IPS-20b (cell line): ENCODE measurements around the gene LCAT.
A peak's percentile ranks its signal among the peaks of the same experiment; 100 is the strongest.
"Not testable (repeated sequence)": the region's sequence is repeated elsewhere in the genome, so short reads cannot be mapped to it uniquely, and the experiment has no call there.

Source experiments
- H3K27ac ChIP-seq: one replicate; pipeline ENCODE4 v1.5.1; 2013; ENCODE audit warnings: low read length
- H3K27me3 ChIP-seq: 2 replicates; pipeline ENCODE4 v1.6.1; 2013; ENCODE audit warnings: mild to moderate bottlenecking, low read length, inconsistent platforms; ENCODE audit not compliant: insufficient read depth
- H3K36me3 ChIP-seq: 2 replicates; pipeline ENCODE4 v1.6.1; 2013; ENCODE audit warnings: low read depth, mild to moderate bottlenecking, inconsistent platforms, low read length, moderate library complexity; ENCODE audit not compliant: insufficient read depth
- H3K4me1 ChIP-seq: 2 replicates; pipeline ENCODE4 v1.6.1; 2013; ENCODE audit warnings: mild to moderate bottlenecking, control low read depth, inconsistent platforms, low read length, moderate library complexity; ENCODE audit not compliant: insufficient read depth
- H3K4me3 ChIP-seq: 2 replicates; pipeline ENCODE4 v1.5.1; 2013; ENCODE audit warnings: mild to moderate bottlenecking, low read length, inconsistent platforms
- H3K9ac ChIP-seq: 2 replicates; pipeline ENCODE4 v1.6.1; 2013; ENCODE audit warnings: low read depth, mild to moderate bottlenecking, inconsistent platforms, low read length, moderate library complexity
- H3K9me3 ChIP-seq: 2 replicates; pipeline ENCODE4 v1.6.1; 2013; ENCODE audit warnings: mild to moderate bottlenecking, low read depth, low read length, inconsistent platforms; ENCODE audit not compliant: insufficient read depth

Gene LCAT

DNA sequence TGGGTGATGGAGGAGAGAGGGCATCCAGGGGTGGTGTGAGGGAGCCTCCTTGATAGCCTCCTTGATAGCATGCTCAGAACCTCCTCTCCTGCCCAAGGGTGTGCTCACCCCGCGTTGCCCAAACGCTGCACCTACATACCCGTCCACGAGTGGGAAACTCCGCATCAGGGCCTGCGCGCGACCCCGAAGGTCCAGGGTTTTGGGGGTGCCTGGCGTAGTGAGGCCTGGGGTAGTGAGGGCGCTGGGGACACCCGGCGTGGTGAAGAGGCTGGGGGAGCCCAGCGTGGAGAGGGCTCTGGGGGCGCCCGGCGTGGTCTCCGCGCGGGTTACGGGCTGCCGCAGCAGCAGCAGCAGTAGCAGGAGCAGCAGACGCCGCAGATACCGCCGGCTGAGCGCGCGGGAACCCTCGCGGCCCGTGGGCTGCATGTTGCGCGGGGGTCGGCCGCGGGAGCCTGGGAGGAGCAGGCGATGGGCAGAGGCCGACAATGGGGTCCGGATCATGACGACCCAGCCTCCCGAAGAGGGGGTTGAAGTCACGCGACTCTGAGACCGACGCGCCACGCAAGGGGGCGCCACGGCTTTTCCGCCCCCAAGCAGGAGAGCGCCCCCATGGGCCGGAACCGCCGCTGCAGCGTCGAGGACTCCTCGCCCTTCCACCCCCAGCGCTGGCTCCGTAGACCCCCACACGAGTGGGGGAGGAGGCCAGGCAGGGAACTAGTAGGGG is 36.2 kb upstream of the LCAT start, which contains the start of gene DPEP3:
Gene DPEP3, minus strand, starts transcription at position 545 of the 724 bp plus-strand sequence. Its CDS starts 119 bp downstream, at position 426.
- H3K27me3 ChIP-seq, result peaks cover 13% of the 10 kb centered on the region
- H3K36me3 ChIP-seq, result no peaks in the 10 kb centered on the region
- H3K9ac ChIP-seq, result no peak within 1 kb of the TSS
- no peaks in the 10 kb centered on the region for H3K9me3 ChIP-seq
- no peaks in the 10 kb centered on the region for H3K4me1 ChIP-seq
- H3K27ac ChIP-seq, result no peak within 1 kb of the TSS
- no peak within 1 kb of the TSS for H3K4me3 ChIP-seq

DNA sequence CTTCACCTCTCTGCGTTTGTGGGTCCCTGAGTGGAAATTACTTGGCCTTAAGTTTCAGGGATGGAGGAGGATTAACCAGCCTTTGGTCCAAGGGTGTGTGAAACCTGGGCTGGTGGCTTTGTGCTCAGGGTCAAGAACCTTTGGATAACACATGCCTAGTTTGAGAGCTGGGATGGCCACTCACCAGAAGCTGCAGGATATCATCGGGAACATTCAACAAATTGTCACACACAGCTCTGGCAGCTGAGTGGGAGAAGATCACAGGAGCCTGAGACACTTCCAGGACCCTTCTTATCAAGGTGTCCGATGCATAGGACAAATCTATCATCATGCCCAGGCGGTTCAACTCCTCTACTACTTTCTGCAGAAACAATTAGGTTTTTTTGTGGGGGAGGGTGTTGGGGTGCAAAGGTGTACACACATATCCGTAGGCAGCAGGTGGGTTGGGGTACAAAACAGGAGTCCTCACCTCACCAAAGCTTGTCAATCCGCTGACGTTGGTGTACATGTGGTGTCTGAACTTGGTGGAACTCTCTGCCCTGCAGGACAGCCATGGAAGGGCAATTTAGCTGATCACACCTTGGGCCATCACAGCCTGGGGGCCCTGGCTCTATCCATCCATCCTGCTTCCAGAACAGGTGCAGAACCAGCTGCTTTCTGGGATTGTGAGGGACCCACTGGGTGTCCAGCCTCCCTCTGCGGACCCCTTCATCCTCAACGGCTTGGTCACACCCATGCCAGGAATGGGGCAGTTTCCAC is 33.7 kb upstream of the LCAT start:
- Histone ChIP-seq H3K4me1 (no peaks in the 10 kb centered on the region), H3K9ac (no peak overlapping the region), H3K9me3 (no peaks in the 10 kb centered on the region), H3K27ac (no peak overlapping the region), H3K4me3 (no peak overlapping the region), H3K36me3 (no peaks in the 10 kb centered on the region), H3K27me3 (peaks cover 13% of the 10 kb centered on the region)

DNA sequence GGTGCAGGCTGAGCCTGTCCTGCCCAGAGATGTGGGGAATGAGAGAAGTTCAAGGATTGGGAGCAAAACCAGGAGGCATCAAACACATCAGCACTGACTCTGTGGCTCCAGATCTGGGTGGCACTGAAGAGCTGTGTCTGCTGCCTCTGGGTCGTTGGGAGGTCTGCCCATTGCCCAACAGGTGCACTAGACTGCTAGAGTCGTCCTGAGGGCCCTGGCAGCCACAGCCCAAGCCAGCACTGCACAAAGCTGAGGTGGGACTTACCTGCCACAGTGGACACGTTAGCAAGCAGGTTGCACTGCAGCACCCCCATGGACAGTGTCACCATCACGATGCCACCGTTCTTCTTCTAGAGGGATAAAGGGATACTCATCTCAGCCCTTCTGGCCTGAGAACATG is 33.1 kb upstream of the LCAT start:
- H3K4me3 ChIP-seq, result no peak overlapping the region
- H3K27ac ChIP-seq, result no peak overlapping the region
- no peak overlapping the region for H3K9ac ChIP-seq
- H3K27me3 ChIP-seq, result peaks cover 13% of the 10 kb centered on the region
- no peaks in the 10 kb centered on the region for H3K36me3 ChIP-seq
- H3K4me1 ChIP-seq, result no peaks in the 10 kb centered on the region
- H3K9me3 ChIP-seq, result no peaks in the 10 kb centered on the region

DNA sequence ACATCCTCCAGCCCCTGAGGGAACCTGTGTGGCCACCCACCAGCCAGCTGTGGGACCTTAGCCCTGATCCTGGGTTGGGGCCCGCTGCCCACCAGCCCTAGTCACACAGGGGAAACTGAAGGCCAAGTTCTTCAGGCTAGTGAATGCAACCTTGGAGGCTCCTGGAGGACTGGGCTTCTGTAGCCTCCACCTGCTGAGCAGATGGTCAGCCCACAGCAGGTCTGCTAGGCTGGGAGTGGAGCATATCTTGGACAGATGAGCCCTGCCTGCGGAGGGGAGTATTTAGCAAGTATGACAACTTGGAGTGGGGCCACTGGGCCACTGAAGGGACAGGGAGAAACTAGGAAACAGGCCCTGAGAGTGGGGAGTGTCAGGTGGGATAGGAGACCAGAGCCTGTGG is 32.3 kb upstream of the LCAT start:
- Histone ChIP-seq H3K27ac (no peak overlapping the region), H3K27me3 (peaks cover 13% of the 10 kb centered on the region), H3K36me3 (no peaks in the 10 kb centered on the region), H3K4me3 (no peak overlapping the region), H3K9ac (no peak overlapping the region), H3K9me3 (no peaks in the 10 kb centered on the region), H3K4me1 (no peaks in the 10 kb centered on the region)

DNA sequence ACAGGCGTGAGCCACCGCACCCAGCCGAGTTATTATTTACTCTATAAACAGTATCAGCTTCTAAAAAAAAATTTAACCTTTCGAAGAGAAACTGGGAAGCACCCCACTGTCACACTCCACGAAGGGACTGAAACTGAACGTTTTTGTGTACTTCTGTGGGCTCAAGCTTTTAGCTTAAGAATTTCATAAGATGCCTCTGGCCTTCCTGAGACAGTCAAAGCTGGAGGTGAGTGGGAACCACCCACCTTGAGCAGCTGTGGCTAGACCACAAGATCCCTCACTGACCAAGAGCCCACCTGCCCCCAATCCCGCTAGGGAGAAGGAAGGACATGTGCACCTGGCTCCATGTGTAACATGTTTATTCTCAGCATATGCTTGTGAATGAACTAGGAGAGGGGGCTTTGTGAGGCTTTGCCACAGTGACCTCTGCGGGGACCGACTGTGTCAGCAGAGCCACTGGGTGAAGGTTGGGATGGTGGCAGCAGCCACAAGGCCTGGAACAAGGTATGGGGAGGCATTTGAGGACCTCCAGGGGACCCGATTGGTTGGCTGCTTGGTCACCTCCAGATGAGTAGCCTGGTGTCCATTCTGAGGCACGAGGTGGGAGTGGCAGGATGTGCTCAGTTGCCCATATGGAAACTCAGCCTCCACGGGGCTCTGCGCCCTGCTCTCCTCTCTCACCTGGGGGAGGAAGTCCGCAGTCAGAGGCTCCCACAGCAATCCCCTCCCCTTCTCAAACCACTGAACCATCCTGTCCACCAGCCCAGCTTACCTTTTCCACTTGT is 31.6 kb upstream of the LCAT start:
- no peaks in the 10 kb centered on the region for H3K4me1 ChIP-seq
- H3K27me3 ChIP-seq, result peaks cover 13% of the 10 kb centered on the region
- no peak overlapping the region for H3K27ac ChIP-seq
- H3K4me3 ChIP-seq, result no peak overlapping the region
- H3K36me3 ChIP-seq, result no peaks in the 10 kb centered on the region
- no peaks in the 10 kb centered on the region for H3K9me3 ChIP-seq
- H3K9ac ChIP-seq, result no peak overlapping the region

DNA sequence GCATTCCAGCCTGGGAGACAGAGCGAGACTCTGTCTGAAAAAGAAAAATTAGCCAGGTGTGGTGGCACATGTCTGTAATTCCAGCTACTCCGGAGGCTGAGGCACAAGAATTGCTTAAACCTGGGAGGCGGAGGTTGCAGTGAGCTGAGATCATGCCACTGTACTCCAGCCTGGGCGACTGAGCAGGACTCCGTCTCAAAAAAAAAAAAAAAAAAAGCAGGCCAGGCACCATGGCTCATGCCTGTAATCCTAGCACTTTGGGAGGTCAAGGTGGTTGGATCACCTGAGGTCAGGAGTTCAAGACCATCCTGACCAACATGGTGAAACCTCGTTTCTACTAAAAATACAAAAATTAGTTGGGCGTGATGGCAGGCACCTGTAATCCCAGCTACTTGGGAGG is 28.4 kb upstream of the LCAT start:
- H3K4me1 ChIP-seq, H3K36me3 ChIP-seq, H3K4me3 ChIP-seq, H3K9me3 ChIP-seq, H3K9ac ChIP-seq, H3K27ac ChIP-seq: not testable (repeated sequence)
- H3K27me3 ChIP-seq, result peaks cover 11% of the 10 kb centered on the region; the same call in 1 of the 2 replicates

DNA sequence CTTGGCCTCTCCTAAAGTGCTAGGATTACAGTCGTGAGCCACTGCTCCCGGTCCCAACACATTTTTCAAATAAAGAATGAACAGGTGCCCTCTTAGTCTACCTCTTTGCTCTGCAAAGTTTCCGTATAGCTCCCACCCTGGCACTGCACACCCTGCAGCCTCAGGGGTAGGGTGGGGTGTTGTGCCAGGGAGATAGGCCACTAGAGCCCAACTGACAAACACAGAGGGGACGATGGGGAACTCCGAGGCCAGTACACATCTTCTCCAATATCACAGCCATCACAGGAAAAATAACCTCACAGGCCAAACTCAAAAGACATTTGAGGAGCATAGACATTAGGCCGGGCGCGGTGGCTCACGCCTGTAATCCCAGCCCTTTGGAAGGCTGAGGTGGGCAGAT is 27.2 kb upstream of the LCAT start:
- Histone ChIP-seq H3K4me1 (peaks cover 13% of the 10 kb centered on the region), H3K27ac (no peak overlapping the region)

DNA sequence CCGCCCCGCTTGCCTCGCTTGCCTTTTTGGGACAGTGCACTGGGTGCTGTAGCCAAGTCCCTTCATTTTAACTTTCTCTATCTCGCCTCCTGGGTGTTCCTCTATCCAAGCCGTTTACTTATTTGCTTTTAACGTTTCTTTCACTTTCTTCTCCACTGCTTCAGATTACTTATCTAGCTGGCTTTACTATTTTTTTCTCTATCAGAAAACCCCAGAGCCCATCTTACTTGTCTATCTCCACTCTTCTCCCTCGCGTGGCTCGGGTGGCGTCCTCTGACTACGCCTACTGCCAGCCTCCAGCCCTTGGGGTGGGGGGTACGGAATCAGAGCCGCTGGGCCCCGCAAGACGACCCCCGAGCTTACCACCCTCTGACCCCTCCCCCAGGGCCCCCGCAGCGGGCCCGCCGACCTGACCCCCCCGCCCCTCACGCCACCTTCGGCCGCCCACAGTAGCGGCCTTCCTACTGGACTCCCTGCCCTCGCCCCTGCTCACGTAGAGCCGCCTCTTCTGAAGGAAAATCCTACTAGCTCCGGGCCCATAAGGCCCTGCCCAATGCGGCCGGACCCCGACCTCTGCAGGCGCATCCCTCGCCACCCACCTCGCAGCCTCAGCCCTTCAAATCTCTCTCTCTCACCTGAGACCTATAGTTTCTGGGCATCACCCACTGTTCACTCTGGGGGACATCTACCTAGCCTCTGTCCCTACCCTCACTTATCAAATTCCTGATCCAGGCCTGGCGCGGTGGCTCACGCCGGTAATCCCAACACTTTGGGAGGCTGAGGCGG is 25.5 kb upstream of the LCAT start:
- no peaks in the 10 kb centered on the region for H3K36me3 ChIP-seq
- peaks cover 8% of the 10 kb centered on the region; the same call in 1 of the 2 replicates for H3K27me3 ChIP-seq
- peak overlapping the region; percentile 72; the same call in 1 of the 2 replicates for H3K4me3 ChIP-seq
- peak overlapping the region; percentile 45; the same call in 1 of the 2 replicates for H3K9ac ChIP-seq
- peaks cover 18% of the 10 kb centered on the region for H3K4me1 ChIP-seq
- no peak overlapping the region for H3K27ac ChIP-seq
- H3K9me3 ChIP-seq, result no peaks in the 10 kb centered on the region

More for the DNA sequence above, 27.2 kb upstream of the LCAT start:
- Histone ChIP-seq H3K36me3 (no peaks in the 10 kb centered on the region), H3K9ac (no peak overlapping the region), H3K9me3 (no peaks in the 10 kb centered on the region), H3K4me3 (no peak overlapping the region), H3K27me3 (peaks cover 8% of the 10 kb centered on the region; the same call in 1 of the 2 replicates)

DNA sequence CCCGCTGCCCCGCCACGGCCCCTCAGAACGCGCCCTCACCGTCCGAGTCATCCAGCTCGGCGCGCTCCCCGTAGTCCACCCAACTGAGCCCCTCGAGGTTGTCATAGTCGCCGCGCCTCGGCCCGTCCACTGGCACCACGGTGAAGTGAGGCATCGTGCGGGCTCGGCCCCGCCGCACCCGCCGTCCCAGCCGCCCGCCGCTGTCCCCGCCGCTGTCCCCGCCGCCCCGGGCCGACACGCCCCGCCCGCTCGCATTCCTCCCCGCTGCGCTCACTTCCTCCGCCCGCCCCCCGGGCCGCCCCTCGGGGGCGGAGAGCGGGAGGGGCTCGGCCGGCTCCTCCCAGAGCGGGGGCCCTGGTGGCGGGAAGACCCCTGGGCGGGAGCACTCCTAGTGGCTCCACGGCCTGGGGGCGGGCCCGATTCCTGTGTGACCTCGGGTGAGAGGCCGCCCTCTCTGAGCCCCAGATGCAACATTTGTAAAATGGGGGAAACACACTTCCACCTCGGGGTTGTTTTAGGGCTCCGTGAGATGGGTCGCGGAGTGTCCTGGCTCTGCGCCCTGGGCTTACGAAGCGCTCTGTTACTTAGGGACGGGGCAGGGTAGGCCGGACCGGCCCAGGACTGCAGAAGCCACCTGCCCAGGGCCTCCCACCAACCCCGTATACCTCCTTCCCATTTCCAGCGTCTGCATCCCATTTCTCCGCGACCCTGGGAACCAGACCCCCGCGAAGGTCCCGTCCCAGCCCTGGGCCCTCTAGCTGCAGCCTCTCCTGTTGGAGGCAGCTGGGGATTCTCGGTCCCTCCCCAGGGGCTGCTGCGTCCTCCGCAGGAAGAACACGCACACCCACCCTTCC is 24.7 kb upstream of the LCAT start, which contains the start of gene SLC12A4:
Gene SLC12A4, minus strand, starts transcription at position 238 of the 854 bp plus-strand sequence. Its CDS starts 84 bp downstream, at position 154.
- H3K4me1 ChIP-seq, result peaks cover 22% of the 10 kb centered on the region
- no peaks in the 10 kb centered on the region for H3K9me3 ChIP-seq
- H3K27ac ChIP-seq, result no peak within 1 kb of the TSS
- peaks cover 8% of the 10 kb centered on the region; the same call in 1 of the 2 replicates for H3K27me3 ChIP-seq
- H3K4me3 ChIP-seq, result peak within 1 kb of the TSS; percentile 72
- no peaks in the 10 kb centered on the region for H3K36me3 ChIP-seq
- H3K9ac ChIP-seq, result peak within 1 kb of the TSS; percentile 65; the same call in 1 of the 2 replicates

DNA sequence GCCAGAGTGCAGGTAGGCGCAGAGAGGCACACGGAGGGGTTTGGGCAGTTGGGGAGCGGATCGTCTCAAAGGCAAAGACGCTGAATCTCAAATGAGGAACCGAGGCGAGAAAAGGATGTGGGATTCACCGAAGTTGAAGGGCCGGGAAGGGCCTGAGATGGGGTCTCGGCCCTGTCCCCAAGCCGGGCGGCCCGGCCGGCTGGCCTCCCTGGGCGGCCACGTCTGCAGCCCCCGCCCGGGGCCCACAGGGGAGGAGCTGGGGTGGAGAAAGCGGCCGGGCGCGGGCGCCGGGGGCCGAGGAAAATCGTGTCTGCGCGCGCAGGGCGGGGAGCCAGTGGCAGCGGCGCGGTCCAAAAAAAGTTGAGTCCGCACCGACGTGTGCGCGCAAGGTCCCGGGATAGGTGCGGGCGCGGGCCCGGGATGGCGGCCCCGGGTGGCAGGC is 24.1 kb upstream of the LCAT start:
- H3K9me3 ChIP-seq, result no peaks in the 10 kb centered on the region
- peaks cover 8% of the 10 kb centered on the region; the same call in 1 of the 2 replicates for H3K27me3 ChIP-seq
- H3K9ac ChIP-seq, result peak overlapping the region; percentile 65; the same call in 1 of the 2 replicates
- H3K4me1 ChIP-seq, result peaks cover 25% of the 10 kb centered on the region
- H3K36me3 ChIP-seq, result peaks cover 5% of the 10 kb centered on the region; the same call in 1 of the 2 replicates
- H3K4me3 ChIP-seq, result peak overlapping the region; percentile 72
- no peak overlapping the region for H3K27ac ChIP-seq
